Gastroesophageal sphincter (tissue), 4 donors: ENCODE data around the gene NEUROG1. TPM values are rescaled to one million over a fixed set of nuclear protein-coding genes. Genes with fewer than 3 reads are reported as not detected.

Source experiments
- ATAC-seq: fragments of 150-250 bp; one replicate; pipeline ENCODE4 v1.9.1; 2016; ENCODE audit warnings: mild to moderate bottlenecking, moderate library complexity
- H3K27ac ChIP-seq, 4 donors: fragments of 200-600 bp; sonication (generic) in 3 of 4; 1 replicate in 3 of 4; 2 replicates in 1 of 4; pipeline ENCODE4 v1.5.1; 2016 to 2019
- H3K27me3 ChIP-seq: fragments of 200-600 bp; sonication (generic); one replicate; pipeline ENCODE4 v1.5.1; 2019
- H3K36me3 ChIP-seq, 2 donors: fragments of 200-600 bp; sonication (generic); one replicate each; pipeline ENCODE4 v1.5.1; 2019; ENCODE audit warnings: control low read depth in 1 of 2
- H3K4me1 ChIP-seq, 3 donors: fragments of 200-600 bp; sonication (generic); 1 replicate in 2 of 3; 2 replicates in 1 of 3; pipeline ENCODE4 v1.5.1; 2016 to 2019; ENCODE audit warnings: control low read depth in 2 of 3
- H3K4me3 ChIP-seq, 2 donors: fragments of 200-600 bp; sonication (generic); one replicate each; pipeline ENCODE4 v1.5.1; 2019; ENCODE audit warnings: mild to moderate bottlenecking in 1 of 2, moderate library complexity in 1 of 2
- H3K9me3 ChIP-seq, 3 donors: fragments of 200-600 bp; sonication (generic); one replicate each; pipeline ENCODE4 v1.5.1; 2017 to 2019; ENCODE audit warnings: control low read depth in 2 of 3
- EP300 ChIP-seq: sonication (generic); formaldehyde crosslinking; IDR thresholded peaks from one replicate; pipeline ENCODE4 v1.6.1; 2017; ENCODE audit warnings: antibody characterized with exemption, mild to moderate bottlenecking
- POLR2A ChIP-seq, 2 donors: fragments of 450-650 bp; IDR thresholded peaks; one replicate each; pipeline ENCODE4 v1.6.1; 2017; ENCODE audit warnings: antibody characterized with exemption in 2 of 2, mild to moderate bottlenecking in 2 of 2, moderate library complexity in 1 of 2
- POLR2AphosphoS5 ChIP-seq: sonication (generic); formaldehyde crosslinking; IDR thresholded peaks from one replicate; pipeline ENCODE4 v1.6.1; 2017; ENCODE audit warnings: antibody characterized with exemption
- WGBS, 2 donors: methylation state at CpG; one replicate each; pipeline ENCODE4 v1.1.5; 2018; ENCODE audit warnings: low coverage in 1 of 2; 5-methylcytosine and 5-hydroxymethylcytosine counted together
- total RNA-seq, 4 donors: library from RNA; depleted of rRNA; stranded (reverse); fragments of >200 nt; gene quantifications; one replicate each; pipeline ENCODE4 v1.1.0, GENCODE V29; 2016
- TF ChIP-seq, protein P1 (sequence below), 4 experiments: fragments of 200-600 bp in 2 of 4; fragments of 450-650 bp in 2 of 4; sonication (generic) in 1 of 4; IDR thresholded peaks; one replicate each; pipeline ENCODE4 v1.5.1; 2017 to 2019; ENCODE audit warnings: antibody characterized with exemption in 4 of 4, mild to moderate bottlenecking in 2 of 4, moderate library complexity in 2 of 4

Gene NEUROG1
- total RNA-seq, 4 donors from 2014 or later, result not detected

- no peak for ATAC-seq
- 5 to 23% methylated on average over 10 to 15 of the region's 77 CpGs for WGBS, 2 donors
- no peak overlapping the region for H3K27ac ChIP-seq
Measured at GRCh38 chr5:135543485-135544304, 7.9 kb upstream of the NEUROG1 start.

DNA sequence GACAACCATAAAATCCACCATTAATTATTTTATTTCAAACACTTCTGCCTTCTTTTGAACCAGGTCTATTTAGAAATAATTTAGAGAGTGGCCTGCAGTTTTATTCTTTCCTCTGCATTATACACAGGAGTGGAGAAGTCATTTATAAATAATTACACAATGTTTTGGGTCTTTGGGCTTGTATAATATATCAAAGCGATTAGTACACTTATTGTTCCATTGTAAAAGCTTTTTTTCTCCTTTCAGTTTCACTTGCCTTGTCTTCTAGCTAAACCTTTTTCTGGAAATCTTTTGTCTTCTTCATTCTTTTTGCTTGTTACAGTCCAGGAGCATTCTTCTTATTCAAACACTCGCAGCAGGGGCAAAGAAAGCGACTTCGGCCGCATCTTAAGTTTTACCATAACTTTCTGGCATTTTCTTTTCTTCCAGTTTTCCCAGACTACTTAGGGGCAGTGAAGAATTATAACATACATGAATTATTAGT is 7.3 kb upstream of the NEUROG1 start:
- TF ChIP-seq, protein P1, sequence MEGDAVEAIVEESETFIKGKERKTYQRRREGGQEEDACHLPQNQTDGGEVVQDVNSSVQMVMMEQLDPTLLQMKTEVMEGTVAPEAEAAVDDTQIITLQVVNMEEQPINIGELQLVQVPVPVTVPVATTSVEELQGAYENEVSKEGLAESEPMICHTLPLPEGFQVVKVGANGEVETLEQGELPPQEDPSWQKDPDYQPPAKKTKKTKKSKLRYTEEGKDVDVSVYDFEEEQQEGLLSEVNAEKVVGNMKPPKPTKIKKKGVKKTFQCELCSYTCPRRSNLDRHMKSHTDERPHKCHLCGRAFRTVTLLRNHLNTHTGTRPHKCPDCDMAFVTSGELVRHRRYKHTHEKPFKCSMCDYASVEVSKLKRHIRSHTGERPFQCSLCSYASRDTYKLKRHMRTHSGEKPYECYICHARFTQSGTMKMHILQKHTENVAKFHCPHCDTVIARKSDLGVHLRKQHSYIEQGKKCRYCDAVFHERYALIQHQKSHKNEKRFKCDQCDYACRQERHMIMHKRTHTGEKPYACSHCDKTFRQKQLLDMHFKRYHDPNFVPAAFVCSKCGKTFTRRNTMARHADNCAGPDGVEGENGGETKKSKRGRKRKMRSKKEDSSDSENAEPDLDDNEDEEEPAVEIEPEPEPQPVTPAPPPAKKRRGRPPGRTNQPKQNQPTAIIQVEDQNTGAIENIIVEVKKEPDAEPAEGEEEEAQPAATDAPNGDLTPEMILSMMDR (IDR thresholded peaks at IDR 0.05), result no peak
- TF ChIP-seq POLR2A (IDR thresholded peaks at IDR 0.05) (no peak), POLR2AphosphoS5 (no peak), EP300 (no peak)
- Histone ChIP-seq H3K27ac (no peak overlapping the region), H3K36me3 (no peaks in the 10 kb centered on the region), H3K27me3 (peaks cover 99% of the 10 kb centered on the region), H3K4me1 (peaks cover 0 to 23% (median 7%) of the 10 kb centered on the region in 3 donors), H3K4me3 (peak overlapping the region; percentile 17 to 51), H3K9me3 (peaks cover 0 to 4% (median 0%) of the 10 kb centered on the region in 3 donors)
- no peak for ATAC-seq
- 30 to 43% methylated on average over 5 of the region's 5 CpGs for WGBS, 2 donors

More at GRCh38 chr5:135543485-135544304, 7.9 kb upstream of the NEUROG1 start:
- Histone ChIP-seq H3K4me3 (peak overlapping the region; percentile 17 to 51), H3K9me3 (no peaks in the 10 kb centered on the region), H3K4me1 (peaks cover 0 to 23% (median 7%) of the 10 kb centered on the region in 3 donors), H3K27me3 (peaks cover 99% of the 10 kb centered on the region), H3K36me3 (no peaks in the 10 kb centered on the region)
- TF ChIP-seq POLR2AphosphoS5, result no peak
- no peak for TF ChIP-seq POLR2A (IDR thresholded peaks at IDR 0.05)

- TF ChIP-seq EP300 (no peak), POLR2A (IDR thresholded peaks at IDR 0.05) (no peak)
- TF ChIP-seq, protein P1 (IDR thresholded peaks at IDR 0.05), result no peak
- 37 to 41% methylated on average over 6 to 9 of the region's 11 CpGs for WGBS, 2 donors
- H3K9me3 ChIP-seq, result peaks cover 0 to 12% (median 0%) of the 10 kb centered on the region in 3 donors
- H3K4me3 ChIP-seq, result no peak overlapping the region
- no peak for ATAC-seq
- H3K4me1 ChIP-seq, result peaks cover 0 to 23% (median 7%) of the 10 kb centered on the region in 3 donors
- no peaks in the 10 kb centered on the region for H3K36me3 ChIP-seq
- H3K27me3 ChIP-seq, result peaks cover 99% of the 10 kb centered on the region
- H3K27ac ChIP-seq, result no peak overlapping the region
Measured at GRCh38 chr5:135541807-135542502, 6.2 kb upstream of the NEUROG1 start.

DNA sequence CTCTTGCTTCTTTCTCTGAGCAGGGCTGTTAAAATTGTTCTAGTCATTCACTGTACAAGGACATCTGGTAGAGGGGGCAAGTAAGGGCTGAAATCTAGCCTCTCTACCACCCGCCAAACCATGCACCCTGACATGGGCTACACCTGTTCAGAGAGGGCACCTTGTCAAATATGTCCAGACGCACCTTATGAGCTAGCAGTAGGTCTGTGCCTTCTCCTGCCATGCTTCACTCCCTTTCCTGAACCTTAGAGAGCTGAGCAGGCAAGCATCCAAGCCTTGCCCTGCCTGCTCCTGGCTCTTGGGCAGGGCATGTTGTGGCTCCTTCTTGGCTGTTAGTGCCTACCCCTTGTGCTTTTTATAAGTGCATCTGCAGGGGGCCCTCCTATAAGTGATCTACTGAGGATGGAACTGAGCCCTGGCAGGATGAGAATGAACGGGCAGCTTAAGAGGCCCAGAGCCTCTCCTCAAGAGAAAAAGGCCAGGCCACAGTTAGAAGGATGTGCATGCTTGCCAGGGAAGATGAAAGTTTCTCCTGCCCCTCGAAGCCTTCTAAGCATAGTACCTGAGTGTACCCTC is 3.8 kb upstream of the NEUROG1 start:
- TF ChIP-seq POLR2AphosphoS5, result no peak
- TF ChIP-seq, protein P1 (IDR thresholded peaks at IDR 0.05), result no peak
- Histone ChIP-seq H3K36me3 (no peaks in the 10 kb centered on the region), H3K4me3 (no peak overlapping the region), H3K27me3 (peaks cover 99% of the 10 kb centered on the region), H3K4me1 (peaks cover 0 to 37% (median 11%) of the 10 kb centered on the region in 3 donors), H3K27ac (no peak overlapping the region), H3K9me3 (peaks cover 0 to 12% (median 0%) of the 10 kb centered on the region in 3 donors)
- 88% methylated on average over 3 of the region's 4 CpGs; no CpG with 5 or more reads in 1 of the 2 donors for WGBS, 2 donors
- ATAC-seq, result no peak

- Histone ChIP-seq H3K4me3 (no peak overlapping the region), H3K27ac (no peak overlapping the region), H3K27me3 (peaks cover 99% of the 10 kb centered on the region), H3K9me3 (peaks cover 0 to 12% (median 0%) of the 10 kb centered on the region in 3 donors), H3K4me1 (peaks cover 0 to 26% (median 4%) of the 10 kb centered on the region in 3 donors), H3K36me3 (no peaks in the 10 kb centered on the region)
- TF ChIP-seq, protein P1 (IDR thresholded peaks at IDR 0.05), result no peak
- TF ChIP-seq POLR2AphosphoS5 (no peak), POLR2A (IDR thresholded peaks at IDR 0.05) (no peak), EP300 (no peak)
- ATAC-seq, result no peak
- WGBS, 2 donors, result 98 to 100% methylated on average over 3 to 5 of the region's 5 CpGs
Measured at GRCh38 chr5:135538261-135538660, 2.5 kb upstream of the NEUROG1 start.
